ENCODE measurements around the gene ABT1. TPM values are rescaled to one million over a fixed set of nuclear protein-coding genes. Genes with fewer than 3 reads are reported as not detected.

The ABT1 gene
- total RNA-seq, 1 donor from 2014 or later = 13.1 TPM

DNA sequence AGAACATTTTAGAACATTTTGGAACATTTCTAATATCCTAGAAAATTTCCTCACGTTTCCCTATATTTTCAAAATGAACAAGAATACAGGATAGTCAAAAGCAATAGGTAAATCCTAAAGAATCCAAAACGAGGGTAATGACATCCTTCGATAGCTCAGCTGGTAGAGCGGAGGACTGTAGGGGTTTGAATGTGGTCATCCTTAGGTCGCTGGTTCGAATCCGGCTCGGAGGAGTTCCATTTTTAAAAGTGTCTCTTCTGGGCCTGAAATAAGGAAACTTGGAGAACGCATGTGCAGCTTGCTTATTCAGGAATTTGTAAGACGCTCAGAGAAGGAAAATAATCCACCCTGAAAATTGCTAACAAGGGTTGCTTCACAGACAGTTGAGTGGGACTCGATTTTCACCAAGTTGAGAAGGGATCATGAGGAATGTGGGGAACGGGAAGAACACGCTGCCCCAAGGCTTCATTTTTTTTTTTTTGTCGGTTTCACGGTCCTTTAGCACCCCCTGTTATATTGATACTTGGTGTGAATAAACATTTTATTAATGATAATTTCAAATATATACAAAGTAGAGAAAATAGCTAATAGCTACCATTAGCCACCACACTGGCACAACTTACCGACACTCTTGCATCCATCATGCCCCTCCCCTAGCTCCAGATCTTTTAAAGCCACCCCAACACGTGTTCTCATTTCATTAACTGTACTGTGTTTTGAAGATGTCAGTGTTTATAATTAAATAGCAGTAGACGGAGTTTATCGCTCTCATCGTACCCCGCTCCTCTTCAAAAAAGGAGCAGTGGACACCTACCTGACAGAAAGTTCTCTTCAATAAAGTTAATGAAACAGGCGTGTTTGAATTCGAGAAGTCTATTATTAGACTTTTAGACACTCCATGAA, 1.8 kb upstream of the ABT1 start:
- DNase-seq (ENCODE audit: low spot score) = peak; percentile 70
- Mint-ChIP-seq H3K36me3 (peaks cover 13% of the 10 kb centered on the region), H3K4me3 (no peak overlapping the region), H3K4me1 (peaks cover 8% of the 10 kb centered on the region), H3K27me3 (ENCODE audit: insufficient read depth, low read depth) (peaks cover 20% of the 10 kb centered on the region), H3K9me3 (no peaks in the 10 kb centered on the region), H3K27ac (peak overlapping the region; percentile 32)
- H3K9ac ChIP-seq = no peak overlapping the region
- H3K4me3 ChIP-seq = peak overlapping the region; percentile 71
- TF ChIP-seq EZH2 (IDR thresholded peaks at IDR 0.05) (no peak), EZH2phosphoT487 (IDR thresholded peaks at IDR 0.05) (no peak)
- TF ChIP-seq, protein P1, sequence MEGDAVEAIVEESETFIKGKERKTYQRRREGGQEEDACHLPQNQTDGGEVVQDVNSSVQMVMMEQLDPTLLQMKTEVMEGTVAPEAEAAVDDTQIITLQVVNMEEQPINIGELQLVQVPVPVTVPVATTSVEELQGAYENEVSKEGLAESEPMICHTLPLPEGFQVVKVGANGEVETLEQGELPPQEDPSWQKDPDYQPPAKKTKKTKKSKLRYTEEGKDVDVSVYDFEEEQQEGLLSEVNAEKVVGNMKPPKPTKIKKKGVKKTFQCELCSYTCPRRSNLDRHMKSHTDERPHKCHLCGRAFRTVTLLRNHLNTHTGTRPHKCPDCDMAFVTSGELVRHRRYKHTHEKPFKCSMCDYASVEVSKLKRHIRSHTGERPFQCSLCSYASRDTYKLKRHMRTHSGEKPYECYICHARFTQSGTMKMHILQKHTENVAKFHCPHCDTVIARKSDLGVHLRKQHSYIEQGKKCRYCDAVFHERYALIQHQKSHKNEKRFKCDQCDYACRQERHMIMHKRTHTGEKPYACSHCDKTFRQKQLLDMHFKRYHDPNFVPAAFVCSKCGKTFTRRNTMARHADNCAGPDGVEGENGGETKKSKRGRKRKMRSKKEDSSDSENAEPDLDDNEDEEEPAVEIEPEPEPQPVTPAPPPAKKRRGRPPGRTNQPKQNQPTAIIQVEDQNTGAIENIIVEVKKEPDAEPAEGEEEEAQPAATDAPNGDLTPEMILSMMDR (IDR thresholded peaks at IDR 0.05) = no peak
- H3F3A ChIP-seq (ENCODE audit: low read depth) = peaks cover 28% of the 10 kb centered on the region
- peak overlapping the region; percentile 13 for H2AFZ ChIP-seq (replicated peaks)
- H3K4me1 ChIP-seq = peaks cover 7% of the 10 kb centered on the region
- no peak overlapping the region for H3K27ac ChIP-seq
- H3K9me3 ChIP-seq (ENCODE audit: low read depth) = no peaks in the 10 kb centered on the region
- H3K36me3 ChIP-seq = no peaks in the 10 kb centered on the region
- peaks cover 44% of the 10 kb centered on the region for H3K27me3 ChIP-seq
- H4K20me1 ChIP-seq (ENCODE audit: low read depth) = no peaks in the 10 kb centered on the region
- peak overlapping the region; percentile 79 for H3K4me2 ChIP-seq
- peaks cover 17% of the 10 kb centered on the region for H3K79me2 ChIP-seq (ENCODE audit: low read depth)

DNA sequence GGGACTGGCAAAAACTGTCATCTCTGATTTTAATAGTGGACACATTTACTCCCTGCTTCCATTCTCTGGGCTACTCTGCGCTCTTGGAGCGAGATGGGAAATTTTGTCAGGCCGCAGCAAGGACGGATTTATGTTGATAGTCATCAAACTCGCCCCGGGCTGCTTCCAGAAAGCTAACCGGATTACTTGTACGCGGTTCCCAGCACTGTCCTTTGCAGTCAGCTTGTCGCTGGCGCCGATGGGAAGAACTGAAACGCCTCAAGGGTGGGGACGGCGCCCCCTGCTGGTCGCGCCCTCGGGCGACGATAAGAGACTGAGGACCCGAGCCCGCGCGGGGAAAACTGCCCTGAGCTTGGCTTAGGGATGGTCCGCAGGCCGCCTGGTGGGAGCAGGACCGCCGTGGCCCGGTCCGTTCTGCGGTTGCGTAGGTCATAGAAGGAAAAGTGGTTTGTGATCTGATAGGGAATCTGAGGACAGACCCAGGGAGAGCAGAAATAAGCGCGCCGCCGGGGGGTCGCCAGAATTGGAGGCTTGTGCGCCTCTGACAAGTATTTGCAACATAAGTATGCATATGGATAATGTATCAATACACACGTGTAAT, 984 bp upstream of the ABT1 start:
- no peaks in the 10 kb centered on the region for H3K9me3 ChIP-seq (ENCODE audit: low read depth)
- peak overlapping the region; percentile 79 for H3K4me2 ChIP-seq
- peak; percentile 97 for DNase-seq (ENCODE audit: low spot score)
- H3K36me3 Mint-ChIP-seq = peaks cover 13% of the 10 kb centered on the region
- H3K27me3 ChIP-seq = peaks cover 39% of the 10 kb centered on the region
- no peak overlapping the region for H3K27ac Mint-ChIP-seq
- H3K27me3 Mint-ChIP-seq (ENCODE audit: insufficient read depth, low read depth) = peaks cover 20% of the 10 kb centered on the region
- H3F3A ChIP-seq (ENCODE audit: low read depth) = peaks cover 28% of the 10 kb centered on the region
- peak overlapping the region; percentile 71 for H3K4me3 ChIP-seq
- no peak overlapping the region for H3K4me3 Mint-ChIP-seq
- H3K9ac ChIP-seq = no peak overlapping the region
- H2AFZ ChIP-seq (replicated peaks) = peak overlapping the region; percentile 13
- H3K36me3 ChIP-seq = no peaks in the 10 kb centered on the region
- peak; percentile 6 for TF ChIP-seq EZH2 (IDR thresholded peaks at IDR 0.05)
- TF ChIP-seq EZH2phosphoT487 (IDR thresholded peaks at IDR 0.05) = no peak
- TF ChIP-seq, protein P1 (IDR thresholded peaks at IDR 0.05) = peak; percentile 93
- peaks cover 7% of the 10 kb centered on the region for H3K4me1 ChIP-seq
- H3K9me3 Mint-ChIP-seq = no peaks in the 10 kb centered on the region
- peaks cover 17% of the 10 kb centered on the region for H3K79me2 ChIP-seq (ENCODE audit: low read depth)
- peaks cover 8% of the 10 kb centered on the region for H3K4me1 Mint-ChIP-seq
- no peaks in the 10 kb centered on the region for H4K20me1 ChIP-seq (ENCODE audit: low read depth)
- H3K27ac ChIP-seq = no peak overlapping the region

DNA sequence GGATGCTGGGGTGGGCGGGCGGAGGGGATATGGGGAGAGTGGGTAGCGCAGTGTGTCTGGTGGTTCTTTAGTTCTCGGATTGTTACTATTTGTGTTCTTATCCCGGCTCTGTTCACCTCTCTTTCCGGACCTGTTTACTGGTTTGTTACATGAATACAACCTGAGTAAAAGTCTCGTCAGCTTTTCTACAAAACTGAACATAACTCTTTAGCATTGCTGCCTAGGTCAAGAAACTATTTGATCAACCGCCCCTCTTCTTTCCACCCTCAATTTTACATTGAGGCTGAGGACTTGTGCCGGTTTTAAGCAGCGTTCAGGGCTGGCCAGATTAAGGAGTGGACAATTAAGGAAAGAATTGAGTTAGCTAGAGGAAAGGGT, 625 bp downstream of the ABT1 start:
- H3K4me1 Mint-ChIP-seq = peaks cover 8% of the 10 kb centered on the region
- H3K27me3 Mint-ChIP-seq (ENCODE audit: insufficient read depth, low read depth) = peaks cover 17% of the 10 kb centered on the region
- peak overlapping the region; percentile 97 for H3K4me2 ChIP-seq
- H3F3A ChIP-seq (ENCODE audit: low read depth) = peaks cover 28% of the 10 kb centered on the region
- H3K4me3 Mint-ChIP-seq = no peak overlapping the region
- H4K20me1 ChIP-seq (ENCODE audit: low read depth) = no peaks in the 10 kb centered on the region
- H2AFZ ChIP-seq (replicated peaks) = no peak overlapping the region
- TF ChIP-seq EZH2phosphoT487 (IDR thresholded peaks at IDR 0.05) = no peak
- no peak for TF ChIP-seq EZH2 (IDR thresholded peaks at IDR 0.05)
- TF ChIP-seq, protein P1 (IDR thresholded peaks at IDR 0.05) = no peak
- H3K36me3 Mint-ChIP-seq = peaks cover 13% of the 10 kb centered on the region
- H3K9me3 Mint-ChIP-seq = no peaks in the 10 kb centered on the region
- H3K9ac ChIP-seq = peak overlapping the region; percentile 73
- no peaks in the 10 kb centered on the region for H3K9me3 ChIP-seq (ENCODE audit: low read depth)
- H3K4me3 ChIP-seq = peak overlapping the region; percentile 71
- peaks cover 23% of the 10 kb centered on the region for H3K27me3 ChIP-seq
- no peak overlapping the region for H3K27ac Mint-ChIP-seq
- peaks cover 17% of the 10 kb centered on the region for H3K79me2 ChIP-seq (ENCODE audit: low read depth)
- H3K4me1 ChIP-seq = peaks cover 7% of the 10 kb centered on the region
- DNase-seq (ENCODE audit: low spot score) = no peak
- no peaks in the 10 kb centered on the region for H3K36me3 ChIP-seq
- H3K27ac ChIP-seq = no peak overlapping the region
